Activated CD4-positive, alpha-beta T cell treated with anti-CD3 and anti-CD28 coated beads for 48 hours (primary cell): ENCODE data around the gene SDCCAG8.

Experiments used
- DNase-seq: peaks from one replicate; pipeline ENCODE4 v3.0.0-alpha.2; 2020

The SDCCAG8 gene

GRCh38 chr1:243428617-243429342, 172.9 kb downstream of the SDCCAG8 start:
- DNase-seq: no peak

GRCh38 chr1:243431591-243431990, 175.8 kb downstream of the SDCCAG8 start:
- DNase-seq: no peak

- DNase-seq: no peak
Observed at GRCh38 chr1:243432136-243432535, 176.3 kb downstream of the SDCCAG8 start.

- DNase-seq: no peak
Observed at GRCh38 chr1:243433737-243434370, 178.0 kb downstream of the SDCCAG8 start.

- DNase-seq: no peak
Observed at GRCh38 chr1:243434594-243434993, 178.8 kb downstream of the SDCCAG8 start.

GRCh38 chr1:243435836-243436235, 180.0 kb downstream of the SDCCAG8 start:
- DNase-seq: no peak

- DNase-seq: no peak
Observed at GRCh38 chr1:243438146-243438545, 182.3 kb downstream of the SDCCAG8 start.

GRCh38 chr1:243438815-243439214, 183.0 kb downstream of the SDCCAG8 start:
- no peak for DNase-seq

GRCh38 chr1:243440406-243440805, 184.6 kb downstream of the SDCCAG8 start:
- DNase-seq: no peak

GRCh38 chr1:243441601-243442000, 185.8 kb downstream of the SDCCAG8 start:
- no peak for DNase-seq

GRCh38 chr1:243443557-243443956, 187.7 kb downstream of the SDCCAG8 start:
- DNase-seq: no peak

GRCh38 chr1:243447347-243447746, 191.5 kb downstream of the SDCCAG8 start:
- DNase-seq: no peak

GRCh38 chr1:243447844-243448243, 192.0 kb downstream of the SDCCAG8 start:
- no peak for DNase-seq

- DNase-seq: no peak
Observed at GRCh38 chr1:243449373-243449772, 193.5 kb downstream of the SDCCAG8 start.

GRCh38 chr1:243452092-243452491, 196.3 kb downstream of the SDCCAG8 start:
- DNase-seq: no peak

GRCh38 chr1:243454328-243454997, 198.6 kb downstream of the SDCCAG8 start:
- no peak for DNase-seq

- DNase-seq: no peak
Observed at GRCh38 chr1:243455760-243456651, 200.2 kb downstream of the SDCCAG8 start.

- no peak for DNase-seq
Observed at GRCh38 chr1:243457363-243457982, 201.6 kb downstream of the SDCCAG8 start.

GRCh38 chr1:243459059-243459458, 203.2 kb downstream of the SDCCAG8 start:
- no peak for DNase-seq

- no peak for DNase-seq
Observed at GRCh38 chr1:243461700-243462099, 205.9 kb downstream of the SDCCAG8 start.

GRCh38 chr1:243462929-243463697, 207.3 kb downstream of the SDCCAG8 start:
- no peak for DNase-seq

- DNase-seq: no peak
Observed at GRCh38 chr1:243465081-243465480, 209.2 kb downstream of the SDCCAG8 start.
